DMS 273 (cell line): ENCODE data around the gene RLIM.
"Not testable (repeated sequence)": the region's sequence is repeated elsewhere in the genome, so short reads cannot be mapped to it uniquely, and the experiment has no call there.

ENCODE experiments used
- DNase-seq: peaks from one replicate; lab custom pipeline; 2025; ENCODE audit not compliant: unreplicated experiment; lab: John Stamatoyannopoulos, UW

The RLIM gene

GRCh38 chrX:74614093-74614909, at the start of gene RLIM:
RLIM (minus strand) TSS chrX:74614624; CDS start chrX:74595977, 18,647 bp downstream.
- peak; percentile 98 for DNase-seq

- DNase-seq: no peak
These were observed 41.8 kb upstream of the RLIM start for GRCh38 chrX:74656079-74656745.

GRCh38 chrX:74654953-74655352, 40.5 kb upstream of the RLIM start:
- DNase-seq: not testable (repeated sequence)

- no peak for DNase-seq
These were observed 22.4 kb upstream of the RLIM start for GRCh38 chrX:74636749-74637314.

GRCh38 chrX:74613370-74614092, 893 bp downstream of the RLIM start:
- DNase-seq: peak; percentile 72

GRCh38 chrX:74606799-74607198, 7.6 kb downstream of the RLIM start:
- DNase-seq: no peak

- no peak for DNase-seq
These were observed 8.1 kb downstream of the RLIM start for GRCh38 chrX:74606342-74606741.

- no peak for DNase-seq
These were observed 11.4 kb downstream of the RLIM start for GRCh38 chrX:74603040-74603439.

- no peak for DNase-seq
These were observed 12.3 kb downstream of the RLIM start for GRCh38 chrX:74602142-74602541.

- no peak for DNase-seq
These were observed 20.8 kb downstream of the RLIM start for GRCh38 chrX:74593593-74593992.

GRCh38 chrX:74585766-74586165, 28.7 kb downstream of the RLIM start:
- no peak for DNase-seq

- peak; percentile 19 for DNase-seq
These were observed 34.7 kb downstream of the RLIM start for GRCh38 chrX:74579597-74580198.

- DNase-seq: no peak
These were observed 36.3 kb downstream of the RLIM start for GRCh38 chrX:74578137-74578536.

- no peak for DNase-seq
These were observed 57.0 kb downstream of the RLIM start for GRCh38 chrX:74557378-74557777.

GRCh38 chrX:74551934-74552333, 62.5 kb downstream of the RLIM start:
- DNase-seq: no peak

- DNase-seq: peak; percentile 90
These were observed 64.1 kb downstream of the RLIM start for GRCh38 chrX:74550295-74550802.

- no peak for DNase-seq
These were observed 67.4 kb downstream of the RLIM start for GRCh38 chrX:74546984-74547383.

GRCh38 chrX:74545880-74546523, 68.4 kb downstream of the RLIM start:
- DNase-seq: no peak

GRCh38 chrX:74540635-74541249, 73.7 kb downstream of the RLIM start:
- DNase-seq: no peak

- DNase-seq: peak; percentile 64
These were observed 77.5 kb downstream of the RLIM start for GRCh38 chrX:74536832-74537371.
